Erythroblast (primary cell): ENCODE data around the gene ANKRD23.

Experiments used
- GATA1 ChIP-seq: IDR thresholded peaks from 2 replicates; pipeline ENCODE4 v1.6.1; 2011; ENCODE audit warnings: low read depth, mild to moderate bottlenecking, control low read depth, low read length, moderate library complexity
- POLR2A ChIP-seq: IDR thresholded peaks from 2 replicates; pipeline ENCODE4 v1.6.1; 2011; ENCODE audit warnings: mild to moderate bottlenecking, low read length

DNA sequence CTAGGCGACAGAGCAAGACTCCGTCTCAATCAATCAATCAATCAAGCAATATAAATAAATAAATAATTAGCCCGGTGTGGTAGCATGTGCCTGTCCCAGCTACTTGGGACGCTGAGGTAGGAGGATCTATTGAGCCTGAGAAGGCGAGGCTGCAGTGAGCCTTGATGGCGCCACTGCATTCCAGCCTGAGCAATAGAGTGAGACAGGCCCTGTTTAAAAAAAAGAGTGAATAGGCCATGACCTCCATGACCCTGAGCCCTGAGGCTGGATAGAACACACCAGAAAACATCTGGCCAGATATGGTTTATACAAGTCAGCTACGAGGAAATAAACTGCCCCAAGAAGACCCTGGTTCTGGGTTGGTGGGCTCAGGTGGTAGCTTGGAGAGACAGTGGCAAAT is 46.4 kb upstream of the ANKRD23 start:
- no peak for TF ChIP-seq POLR2A
- no peak for TF ChIP-seq GATA1
